ENCODE measurements around the gene CARD8.
"Not testable (repeated sequence)": the region's sequence is repeated elsewhere in the genome, so short reads cannot be mapped to it uniquely, and the experiment has no call there.

Gene CARD8, protein sequence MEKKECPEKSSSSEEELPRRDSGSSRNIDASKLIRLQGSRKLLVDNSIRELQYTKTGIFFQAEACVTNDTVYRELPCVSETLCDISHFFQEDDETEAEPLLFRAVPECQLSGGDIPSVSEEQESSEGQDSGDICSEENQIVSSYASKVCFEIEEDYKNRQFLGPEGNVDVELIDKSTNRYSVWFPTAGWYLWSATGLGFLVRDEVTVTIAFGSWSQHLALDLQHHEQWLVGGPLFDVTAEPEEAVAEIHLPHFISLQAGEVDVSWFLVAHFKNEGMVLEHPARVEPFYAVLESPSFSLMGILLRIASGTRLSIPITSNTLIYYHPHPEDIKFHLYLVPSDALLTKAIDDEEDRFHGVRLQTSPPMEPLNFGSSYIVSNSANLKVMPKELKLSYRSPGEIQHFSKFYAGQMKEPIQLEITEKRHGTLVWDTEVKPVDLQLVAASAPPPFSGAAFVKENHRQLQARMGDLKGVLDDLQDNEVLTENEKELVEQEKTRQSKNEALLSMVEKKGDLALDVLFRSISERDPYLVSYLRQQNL
- long read RNA-seq, donor 1, partial matches to known transcripts, result 10 of 13 reads
- long read RNA-seq, donor 1, other reads (novel, unspliced or antisense), result 0 of 13 reads
- long read RNA-seq, donor 2, partial matches to known transcripts, result 0 of 2 reads
- long read RNA-seq, donor 2, other reads (novel, unspliced or antisense), result 0 of 2 reads
- long read RNA-seq, donor 3, partial matches to known transcripts, result 9 of 11 reads
- long read RNA-seq, donor 3, other reads (novel, unspliced or antisense), result 0 of 11 reads
- long read RNA-seq, donor 4, partial matches to known transcripts, result 0 of 1 reads
- long read RNA-seq, donor 4, other reads (novel, unspliced or antisense), result 0 of 1 reads
- long read RNA-seq, donor 5, partial matches to known transcripts, result 5 of 5 reads
- long read RNA-seq, donor 5, other reads (novel, unspliced or antisense), result 0 of 5 reads
- long read RNA-seq, donor 6, partial matches to known transcripts, result 8 of 8 reads
- long read RNA-seq, donor 6, other reads (novel, unspliced or antisense), result 0 of 8 reads
- long read RNA-seq, donor 7, partial matches to known transcripts, result 0 of 3 reads
- long read RNA-seq, donor 7, other reads (novel, unspliced or antisense), result 0 of 3 reads
- long read RNA-seq, donor 8, partial matches to known transcripts, result 0 of 1 reads
- long read RNA-seq, donor 8, other reads (novel, unspliced or antisense), result 0 of 1 reads

DNA sequence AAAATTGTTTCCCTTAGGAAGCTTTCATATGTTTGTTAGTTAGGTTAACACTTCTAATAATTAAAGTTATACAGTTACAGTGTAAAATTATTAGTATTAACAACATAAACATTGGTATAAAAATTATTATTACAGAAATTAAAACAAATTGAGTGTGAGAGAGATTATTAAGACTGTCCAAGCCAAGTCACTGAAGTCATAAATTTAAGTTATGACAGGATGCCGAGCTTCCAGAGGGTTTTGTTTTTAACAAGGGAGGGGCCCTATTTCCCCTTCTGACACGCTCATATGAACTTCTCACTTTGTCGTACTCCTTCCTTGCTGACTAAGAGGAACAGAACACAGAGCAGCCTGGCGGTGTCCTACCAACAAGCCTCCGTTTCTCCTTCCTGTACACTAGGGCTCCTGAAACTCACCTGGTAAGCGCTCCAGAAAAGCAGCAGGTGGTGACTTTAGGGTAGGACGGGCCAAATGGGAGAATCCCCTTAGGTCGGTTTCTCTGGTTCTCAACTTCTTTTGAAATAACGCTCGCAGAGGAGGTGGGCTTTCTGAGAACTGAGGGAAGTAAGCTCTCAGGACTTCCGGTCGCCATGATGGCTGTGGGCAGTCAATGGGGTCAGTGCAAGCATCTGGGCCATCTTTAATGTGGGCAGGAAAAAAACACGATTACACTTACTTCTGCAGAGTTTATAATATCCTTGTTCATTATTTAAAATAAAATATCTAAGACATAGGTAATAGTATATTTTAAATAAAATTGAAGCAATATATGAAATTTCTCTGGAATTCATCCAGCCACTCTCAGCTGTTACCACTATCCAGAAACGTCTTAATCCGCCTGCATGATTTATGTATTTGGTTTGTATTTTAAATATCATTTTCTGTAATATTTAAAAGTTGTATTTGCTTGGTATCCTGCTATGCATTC lies at the start of gene CARD8:
TSS of gene CARD8 (minus strand) at position 537 of the 928 bp plus-strand sequence. CDS start 14,892 bp downstream, outside the sequence.
- DNase-seq, result peak; percentile 89

- no peak for DNase-seq
These were observed 48.2 kb upstream of the CARD8 start for GRCh38 chr19:48303866-48304265.

DNA sequence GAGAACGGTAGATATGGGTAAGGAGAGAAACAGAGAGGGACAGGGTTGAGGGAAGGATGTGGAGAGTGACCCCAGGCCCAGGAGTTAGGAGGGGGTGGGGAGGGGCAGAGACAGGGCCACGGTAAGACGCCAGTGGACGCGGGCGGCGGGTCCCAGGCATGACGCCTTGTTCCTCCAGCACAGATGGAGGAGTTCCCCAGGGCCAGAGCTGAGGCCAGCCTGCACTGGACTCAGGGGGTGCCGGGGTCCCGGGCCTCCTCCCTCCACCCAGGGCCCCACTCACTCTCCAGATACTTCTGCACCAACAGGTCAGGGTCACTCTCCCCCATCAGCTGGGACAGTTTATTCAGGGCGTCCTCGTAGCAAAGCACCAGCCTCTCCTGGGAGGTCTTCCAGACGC lies 47.7 kb upstream of the CARD8 start:
- DNase-seq, result no peak

- DNase-seq, result no peak
These were observed 46.9 kb upstream of the CARD8 start for GRCh38 chr19:48302600-48302959.

- DNase-seq, result no peak
These were observed 46.3 kb upstream of the CARD8 start for GRCh38 chr19:48301886-48302599.

DNA sequence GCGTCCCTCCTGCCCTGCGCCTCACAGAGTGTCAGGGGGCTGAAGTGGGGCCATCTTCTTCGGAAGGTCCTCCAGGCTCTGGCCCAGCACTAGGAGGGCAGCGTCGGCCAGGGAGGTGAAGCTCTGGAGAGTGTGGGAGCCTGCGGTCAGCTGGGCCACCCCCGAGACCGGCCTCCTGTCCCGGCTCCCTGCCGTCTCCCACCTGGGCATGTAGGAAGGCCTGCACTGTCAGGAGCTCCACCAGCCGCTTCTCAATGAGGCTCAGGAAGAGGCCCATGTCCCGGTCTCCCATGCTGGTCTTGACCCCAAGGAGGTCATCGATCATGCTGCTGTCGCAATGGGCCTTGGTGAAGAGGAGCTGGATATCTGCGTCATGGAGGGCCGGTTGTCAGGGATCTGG lies 42.3 kb upstream of the CARD8 start:
- DNase-seq, result no peak

DNA sequence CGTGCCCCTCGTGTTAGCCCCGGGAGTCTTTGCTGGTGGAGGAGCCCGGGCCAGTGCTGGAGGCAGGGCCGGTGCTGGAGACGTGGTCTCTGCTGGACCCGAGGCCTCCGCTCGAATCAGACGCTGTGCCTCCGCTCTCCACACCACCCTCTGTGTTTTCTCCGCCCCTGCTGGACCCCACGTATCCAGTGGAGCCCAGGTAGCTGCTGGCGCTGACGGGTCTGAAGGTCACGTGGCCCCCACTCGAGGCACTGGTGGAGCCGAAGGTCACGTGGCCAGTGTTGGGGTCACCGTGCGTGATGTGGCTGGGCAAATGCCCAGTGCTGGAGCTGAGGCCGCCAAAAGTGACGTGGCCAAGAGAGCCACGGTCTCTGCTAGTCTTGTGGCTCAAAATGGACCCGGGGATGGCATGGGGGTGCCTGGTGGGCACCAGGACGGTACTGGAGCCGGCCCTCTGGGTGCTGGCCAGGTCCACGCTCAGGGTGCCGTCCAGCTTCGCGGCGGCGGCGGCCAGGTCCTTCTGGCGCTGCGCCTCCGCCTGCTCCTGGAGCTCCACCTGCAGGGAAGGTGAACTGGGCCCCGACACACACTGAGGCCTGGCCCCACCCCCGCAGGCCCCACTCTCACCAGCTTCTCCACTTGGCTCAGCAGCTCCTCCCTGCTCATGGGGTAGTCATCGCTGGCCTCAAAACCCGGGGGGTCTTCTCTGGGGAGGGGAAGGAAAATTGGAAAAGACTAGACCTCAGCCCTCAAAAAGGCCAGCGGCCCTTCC lies 41.4 kb upstream of the CARD8 start:
- DNase-seq, result no peak

GRCh38 chr19:48295458-48295857 lies 39.7 kb upstream of the CARD8 start:
- no peak for DNase-seq

- DNase-seq, result no peak
These were observed 37.1 kb upstream of the CARD8 start for GRCh38 chr19:48292798-48293197.

GRCh38 chr19:48291489-48291815 lies 35.7 kb upstream of the CARD8 start:
- not testable (repeated sequence) for DNase-seq

GRCh38 chr19:48290771-48291488 lies 35.2 kb upstream of the CARD8 start:
- peak; percentile 81 for DNase-seq

- no peak for DNase-seq
These were observed 34.7 kb upstream of the CARD8 start for GRCh38 chr19:48290401-48290770.

- no peak for DNase-seq
These were observed 32.0 kb upstream of the CARD8 start for GRCh38 chr19:48287748-48288147.

- no peak for DNase-seq
These were observed 29.2 kb upstream of the CARD8 start for GRCh38 chr19:48284896-48285295.

- no peak for DNase-seq
These were observed 28.2 kb upstream of the CARD8 start for GRCh38 chr19:48283908-48284307.

DNA sequence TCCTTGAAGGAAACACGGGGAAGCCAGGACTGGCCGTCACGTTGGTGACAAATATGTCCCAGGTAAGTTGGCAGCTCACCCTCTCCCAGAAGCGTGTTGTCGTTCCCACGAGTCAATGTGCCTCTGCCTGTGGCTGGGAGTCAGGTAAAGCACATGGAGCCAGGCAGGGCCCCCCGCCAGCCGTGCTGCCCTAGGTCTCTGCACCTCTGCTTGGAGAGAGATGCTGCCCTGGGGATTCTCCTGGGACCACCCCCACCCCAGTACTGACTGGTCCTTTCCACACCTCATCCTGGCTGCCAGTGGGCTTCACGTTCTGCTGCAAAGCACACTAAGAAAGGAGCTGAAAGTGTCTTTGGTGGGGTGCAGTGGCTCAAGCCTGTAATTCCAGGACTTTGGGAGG lies 24.0 kb upstream of the CARD8 start:
- no peak for DNase-seq

DNA sequence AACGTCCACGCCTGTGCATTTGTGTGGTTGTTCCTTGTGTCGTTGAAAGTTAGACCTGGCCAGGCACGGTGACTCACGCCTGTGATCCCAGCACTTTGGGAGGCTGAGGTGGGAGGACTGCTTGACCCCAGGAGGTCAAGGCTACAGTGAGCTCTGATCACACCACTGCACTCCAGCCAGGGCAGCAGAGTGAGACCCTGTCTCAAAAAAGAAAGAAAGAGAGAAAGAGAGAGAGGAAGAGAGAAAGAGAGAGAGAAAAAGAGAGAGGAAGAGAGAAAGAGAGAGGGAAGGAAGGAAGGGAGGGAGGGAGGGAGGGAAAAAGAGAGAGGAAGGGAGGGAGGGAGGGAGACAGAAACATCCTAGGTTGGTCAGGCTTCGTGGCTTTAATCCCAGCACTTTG lies 19.2 kb upstream of the CARD8 start:
- DNase-seq, result no peak

DNA sequence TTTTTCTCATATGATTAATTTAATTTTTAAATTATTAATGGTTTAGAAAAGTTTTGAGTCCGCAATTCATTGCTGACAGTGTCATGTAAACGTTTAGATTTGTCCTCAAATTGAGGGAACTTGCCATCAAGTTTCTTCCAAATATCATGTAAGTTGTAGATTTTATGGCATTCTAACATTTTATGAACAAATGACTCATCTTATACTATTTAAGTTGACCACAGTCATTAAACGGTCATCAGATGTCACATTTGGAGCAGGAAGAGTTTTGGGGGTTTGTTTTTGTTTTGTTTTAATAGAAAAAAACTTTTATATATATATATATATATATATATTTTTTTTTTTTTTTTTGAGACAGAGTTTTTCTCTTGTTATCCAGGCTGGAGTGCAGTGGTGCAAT lies 18.5 kb upstream of the CARD8 start:
- DNase-seq, result no peak

GRCh38 chr19:48271531-48272151 lies 15.9 kb upstream of the CARD8 start:
- peak; percentile 90 for DNase-seq
